H9 (cell line): Measurements from ENCODE around the gene XPR1. TPM values are rescaled to one million over a fixed set of nuclear protein-coding genes. Genes with fewer than 3 reads are reported as not detected.

ENCODE experiments used
- DNase-seq: peaks from one replicate; pipeline ENCODE4 v3.0.0-alpha.2; 2017
- H2AFZ ChIP-seq: one replicate; pipeline ENCODE4 v1.6.1; 2013; ENCODE audit warnings: mild to moderate bottlenecking, low read length, control low read depth, moderate library complexity
- H2AK5ac ChIP-seq: 2 replicates; pipeline ENCODE4 v1.6.1; 2013; ENCODE audit warnings: low read length, control low read depth, mixed read lengths; ENCODE audit not compliant: insufficient read length
- H2BK120ac ChIP-seq: one replicate; pipeline ENCODE4 v1.6.1; 2013; ENCODE audit warnings: low read depth, mild to moderate bottlenecking, low read length, control low read depth, inconsistent platforms; ENCODE audit not compliant: poor library complexity, severe bottlenecking
- H2BK12ac ChIP-seq: 2 replicates; pipeline ENCODE4 v1.6.1; 2013; ENCODE audit warnings: low read length, control low read depth, mixed read lengths, low read depth; ENCODE audit not compliant: insufficient read length
- H2BK15ac ChIP-seq: 2 replicates; pipeline ENCODE4 v1.6.1; 2013; ENCODE audit warnings: low read depth, low read length, control low read depth
- H2BK20ac ChIP-seq: one replicate; pipeline ENCODE4 v1.6.1; 2013; ENCODE audit warnings: low read depth, mild to moderate bottlenecking, low read length, control low read depth, inconsistent platforms; ENCODE audit not compliant: poor library complexity, severe bottlenecking
- H2BK5ac ChIP-seq: 2 replicates; pipeline ENCODE4 v1.6.1; 2013; ENCODE audit warnings: low read length, control low read depth, mixed read lengths; ENCODE audit not compliant: insufficient read length
- H3K14ac ChIP-seq: 2 replicates; pipeline ENCODE4 v1.6.1; 2013; ENCODE audit warnings: low read length, control low read depth; ENCODE audit not compliant: insufficient read depth
- H3K18ac ChIP-seq: 2 replicates; pipeline ENCODE4 v1.6.1; 2013; ENCODE audit warnings: low read depth, mild to moderate bottlenecking, mixed read lengths, low read length, control low read depth; ENCODE audit not compliant: insufficient read length
- H3K23ac ChIP-seq: 2 replicates; pipeline ENCODE4 v1.6.1; 2013; ENCODE audit warnings: low read length, control low read depth, mixed read lengths, low read depth; ENCODE audit not compliant: insufficient read length
- H3K23me2 ChIP-seq: 2 replicates; pipeline ENCODE4 v1.6.1; 2013; ENCODE audit warnings: low read depth, mild to moderate bottlenecking, mixed read lengths, low read length, control low read depth; ENCODE audit not compliant: insufficient read length, poor library complexity, severe bottlenecking
- H3K27ac ChIP-seq: 2 replicates; pipeline ENCODE4 v1.5.1; 2013; ENCODE audit warnings: low read length, control low read depth, mixed read lengths, low read depth; ENCODE audit not compliant: insufficient read length
- H3K27me3 ChIP-seq: 2 replicates; pipeline ENCODE4 v1.6.1; 2013; ENCODE audit warnings: low read length, control low read depth, inconsistent platforms; ENCODE audit not compliant: insufficient read depth
- H3K4ac ChIP-seq: 2 replicates; pipeline ENCODE4 v1.6.1; 2013; ENCODE audit warnings: low read depth, mild to moderate bottlenecking, control low read depth, inconsistent platforms, low read length, moderate library complexity
- H3K4me1 ChIP-seq: 2 replicates; pipeline ENCODE4 v1.6.1; 2013; ENCODE audit warnings: low read length, control low read depth, inconsistent platforms; ENCODE audit not compliant: insufficient read depth
- H3K4me2 ChIP-seq: 2 replicates; pipeline ENCODE4 v1.6.1; 2013; ENCODE audit warnings: low read length, control low read depth, mixed read lengths; ENCODE audit not compliant: insufficient read length, insufficient read depth
- H3K56ac ChIP-seq: 2 replicates; pipeline ENCODE4 v1.6.1; 2013; ENCODE audit warnings: low read depth, mild to moderate bottlenecking, mixed read lengths, low read length, control low read depth; ENCODE audit not compliant: insufficient read length
- H3K79me1 ChIP-seq: 2 replicates; pipeline ENCODE4 v1.6.1; 2013; ENCODE audit warnings: low read depth, mild to moderate bottlenecking, moderate library complexity, low read length, control low read depth, inconsistent platforms; ENCODE audit not compliant: insufficient read depth, poor library complexity, severe bottlenecking
- H3K79me2 ChIP-seq: 2 replicates; pipeline ENCODE4 v1.6.1; 2013; ENCODE audit warnings: low read length, control low read depth, inconsistent platforms; ENCODE audit not compliant: insufficient read depth
- H3K9ac ChIP-seq: 2 replicates; pipeline ENCODE4 v1.6.1; 2013; ENCODE audit warnings: low read length, control low read depth, mixed read lengths; ENCODE audit not compliant: insufficient read length; ENCODE audit errors: extremely low read depth
- H3K9me3 ChIP-seq: one replicate; pipeline ENCODE4 v1.6.1; 2013; ENCODE audit warnings: low read depth, low read length, inconsistent platforms; ENCODE audit not compliant: control insufficient read depth
- H3T11ph ChIP-seq: one replicate; pipeline ENCODE4 v1.6.1; 2013; ENCODE audit warnings: mild to moderate bottlenecking, low read length, control low read depth, inconsistent platforms
- H4K20me1 ChIP-seq: one replicate; pipeline ENCODE4 v1.6.1; 2013; ENCODE audit not compliant: control insufficient read depth, insufficient read length, insufficient read depth
- H4K5ac ChIP-seq: 2 replicates; pipeline ENCODE4 v1.6.1; 2013; ENCODE audit warnings: low read depth, mild to moderate bottlenecking, mixed read lengths, low read length, control low read depth; ENCODE audit not compliant: insufficient read length
- H4K8ac ChIP-seq: replicated peaks from 2 replicates; pipeline ENCODE4 v1.6.1; 2013; ENCODE audit warnings: low read length, control low read depth, mixed read lengths, low read depth; ENCODE audit not compliant: insufficient read length
- H4K91ac ChIP-seq: 2 replicates; pipeline ENCODE4 v1.6.1; 2013; ENCODE audit warnings: low read depth, mild to moderate bottlenecking, moderate library complexity, mixed read lengths, low read length, control low read depth; ENCODE audit not compliant: insufficient read length
- H3K27ac Mint-ChIP-seq, 3 experiments: 2 replicates in 2 of 3; 3 replicates in 1 of 3; pipeline ENCODE4 v1.8.0; 2020 to 2021; ENCODE audit warnings: mixed read lengths in 3 of 3, mild to moderate bottlenecking in 1 of 3, moderate library complexity in 1 of 3
- H3K27me3 Mint-ChIP-seq: 2 replicates; pipeline ENCODE4 v1.8.0; 2021; ENCODE audit warnings: low read depth, mild to moderate bottlenecking, moderate library complexity, mixed read lengths
- H3K36me3 Mint-ChIP-seq, 3 experiments: 2 replicates in 2 of 3; 3 replicates in 1 of 3; pipeline ENCODE4 v1.8.0; 2020 to 2021; ENCODE audit warnings: low read depth in 3 of 3, mixed read lengths in 3 of 3; ENCODE audit not compliant: insufficient read depth in 1 of 3
- H3K4me1 Mint-ChIP-seq, 2 experiments: 2 replicates each; pipeline ENCODE4 v1.8.0; 2020; ENCODE audit warnings: mixed read lengths in 2 of 2
- H3K4me3 Mint-ChIP-seq, 2 experiments: 2 replicates in 1 of 2; 3 replicates in 1 of 2; pipeline ENCODE4 v1.8.0; 2020 to 2021; ENCODE audit warnings: mild to moderate bottlenecking in 2 of 2, mixed read lengths in 2 of 2, moderate library complexity in 1 of 2
- H3K9me3 Mint-ChIP-seq, 2 experiments: 2 replicates in 1 of 2; 3 replicates in 1 of 2; pipeline ENCODE4 v1.8.0; 2020; ENCODE audit warnings: mild to moderate bottlenecking in 2 of 2, mixed read lengths in 2 of 2, moderate library complexity in 1 of 2
- CTCF ChIP-seq: fragments of 200-600 bp; sonication (generic); conservative IDR thresholded peaks from 3 replicates; pipeline ENCODE4 v1.8.0; 2021; ENCODE audit warnings: antibody characterized with exemption, mild to moderate bottlenecking
- WGBS: extraction: QIAGEN DNeasy Blood & Tissue Kit; methylation state at CpG from one replicate; pipeline ENCODE4 v1.1.7; 2013; ENCODE audit warnings: missing lambda C conversion rate, low lambda C conversion rate, mixed read lengths; ENCODE audit not compliant: insufficient read length; ENCODE audit errors: extremely low coverage; 5-methylcytosine and 5-hydroxymethylcytosine counted together
- total RNA-seq: library from RNA; stranded (reverse); gene quantifications from 2 replicates; pipeline ENCODE4 v1.2.1, GENCODE V29; 2021

Gene XPR1
- total RNA-seq, 1 experiment from 2014 or later = 34.1 TPM

GRCh38 chr1:180838535-180838934 lies 206.7 kb downstream of the XPR1 start:
- Mint-ChIP-seq H3K27me3 (no peaks in the 10 kb centered on the region), H3K9me3 (peaks cover 4% of the 10 kb centered on the region in 2 experiments), H3K36me3 (peaks cover 2 to 9% (median 6%) of the 10 kb centered on the region in 3 experiments; a peak in 6 of 7 replicates), H3K27ac (no peak overlapping the region), H3K4me1 (peaks cover 31 to 44% of the 10 kb centered on the region in 2 experiments), H3K4me3 (no peak overlapping the region)
- Histone ChIP-seq H3K18ac (no peak overlapping the region), H4K8ac (no peak overlapping the region), H3K14ac (no peak overlapping the region), H2BK12ac (no peak overlapping the region), H3K27ac (no peak overlapping the region), H3K56ac (no peak overlapping the region), H2AFZ (no peak overlapping the region), H3T11ph (no peak overlapping the region), H3K4ac (no peak overlapping the region), H2BK120ac (no peak overlapping the region), H2BK5ac (no peak overlapping the region), H3K4me2 (no peak overlapping the region), H4K91ac (no peak overlapping the region), H3K23ac (no peak overlapping the region), H3K4me1 (no peaks in the 10 kb centered on the region), H2BK20ac (no peak overlapping the region), H4K20me1 (no peaks in the 10 kb centered on the region), H3K23me2 (no peaks in the 10 kb centered on the region), H3K9ac (no peak overlapping the region), H3K79me2 (no peaks in the 10 kb centered on the region), H3K27me3 (no peaks in the 10 kb centered on the region), H3K9me3 (no peaks in the 10 kb centered on the region), H3K79me1 (no peaks in the 10 kb centered on the region), H2AK5ac (no peak overlapping the region), H2BK15ac (no peak overlapping the region), H4K5ac (no peak overlapping the region)
- TF ChIP-seq CTCF = no peak
- no peak for DNase-seq
- no CpG with 5 or more reads among the region's 3 CpGs for WGBS
